Measurements from ENCODE around the gene S100P.

GRCh38 chr4:6727943-6728250 is 34.2 kb downstream of the S100P start:
- TF ChIP-seq CTCF (IDR thresholded peaks at IDR 0.05; ENCODE audit: borderline replicate concordance, extremely low read depth, low read length, poor library complexity, severe bottlenecking) (no peak), EZH2 (IDR thresholded peaks at IDR 0.05; ENCODE audit: borderline replicate concordance, low read depth, low read length, severe bottlenecking) (no peak)

Measured in DND-41 (cell line).